H1 (cell line): ENCODE results near the gene JAK2. TPM values are rescaled to one million over a fixed set of nuclear protein-coding genes. Genes with fewer than 3 reads are reported as not detected.

ENCODE experiments used
- CTCF ChIA-PET: fragments of 300-600 bp; sonication (Branson Sonifier 250); formaldehyde crosslinking; loops from one replicate; lab custom pipeline; 2021; ENCODE audit not compliant: partially characterized antibody; lab: Charles Lee
- POLR2A ChIA-PET: fragments of 300-600 bp; sonication (Branson Sonifier 250); formaldehyde crosslinking; loops from one replicate; lab custom pipeline; 2021; ENCODE audit warnings: inconsistent platforms; ENCODE audit not compliant: partially characterized antibody; lab: Charles Lee
- DNase-seq, 2 experiments: peaks; one replicate each; pipeline versions ENCODE4 v3.0.0 to v3.0.0-alpha.2; 2010 to 2022; ENCODE audit warnings: low spot score in 2 of 2, low read depth in 1 of 2, mixed read lengths in 1 of 2
- FAIRE-seq: peaks from 2 replicates; lab custom pipeline; 2011; peaks lifted over from hg19 to GRCh38; lab: Jason Lieb, UNC
- H2AFZ ChIP-seq: 2 replicates; pipeline ENCODE4 v1.8.1; 2012; ENCODE audit warnings: low read length, inconsistent platforms
- H2AK5ac ChIP-seq: 2 replicates; pipeline ENCODE4 v1.6.1; 2013; ENCODE audit warnings: low read depth, low read length
- H2BK120ac ChIP-seq: replicated peaks from 2 replicates; pipeline ENCODE3; 2013; ENCODE audit warnings: low read depth, low read length, inconsistent platforms
- H2BK12ac ChIP-seq: 2 replicates; pipeline ENCODE4 v1.6.1; 2013; ENCODE audit warnings: low read depth, low read length
- H2BK15ac ChIP-seq: 2 replicates; pipeline ENCODE4 v1.6.1; 2013; ENCODE audit warnings: low read length
- H2BK20ac ChIP-seq: 2 replicates; pipeline ENCODE4 v1.6.1; 2013; ENCODE audit warnings: low read length
- H2BK5ac ChIP-seq: 2 replicates; pipeline ENCODE4 v1.6.1; 2013; ENCODE audit warnings: low read depth, low read length
- H3K14ac ChIP-seq: 2 replicates; pipeline ENCODE4 v1.6.1; 2013; ENCODE audit warnings: inconsistent platforms; ENCODE audit not compliant: insufficient read length
- H3K18ac ChIP-seq: 2 replicates; pipeline ENCODE4 v1.6.1; 2013; ENCODE audit warnings: low read length; ENCODE audit errors: extremely low read depth
- H3K23ac ChIP-seq: 2 replicates; pipeline ENCODE4 v1.6.1; 2013; ENCODE audit warnings: inconsistent platforms; ENCODE audit not compliant: insufficient read length
- H3K23me2 ChIP-seq: 2 replicates; pipeline ENCODE4 v1.6.1; 2013; ENCODE audit warnings: low read depth, low read length
- H3K27ac ChIP-seq: 2 replicates; pipeline ENCODE4 v1.6.1; 2011; ENCODE audit warnings: low read depth, low read length, inconsistent platforms
- H3K27me3 ChIP-seq, 4 experiments: replicated peaks in 1 of 4; 1 replicate in 1 of 4; 2 replicates in 3 of 4; pipeline versions ENCODE4 v1.6.1 to v1.8.1; 2011 to 2013; ENCODE audit warnings: low read length in 3 of 4, mild to moderate bottlenecking in 3 of 4, inconsistent platforms in 2 of 4, mixed read lengths in 2 of 4, moderate library complexity in 1 of 4; ENCODE audit not compliant: control insufficient read depth in 3 of 4, insufficient read depth in 3 of 4; ENCODE audit errors: extremely low read depth in 1 of 4
- H3K36me3 ChIP-seq, 4 experiments: 2 replicates each; pipeline versions ENCODE4 v1.6.1 to v1.8.1; 2011 to 2013; ENCODE audit warnings: mild to moderate bottlenecking in 4 of 4, low read length in 3 of 4, moderate library complexity in 2 of 4, control low read depth in 1 of 4, inconsistent platforms in 1 of 4; ENCODE audit not compliant: insufficient read depth in 4 of 4, control insufficient read depth in 2 of 4
- H3K4ac ChIP-seq: replicated peaks from 2 replicates; pipeline ENCODE3; 2013; ENCODE audit warnings: low read length, low read depth, mixed read lengths, inconsistent platforms; ENCODE audit not compliant: insufficient read length
- H3K4me1 ChIP-seq, 4 experiments: replicated peaks in 1 of 4; 1 replicate in 1 of 4; 2 replicates in 3 of 4; pipeline versions ENCODE4 v1.6.1 to v1.8.1; 2011 to 2013; ENCODE audit warnings: low read length in 3 of 4, inconsistent platforms in 2 of 4, mixed read lengths in 1 of 4; ENCODE audit not compliant: insufficient read depth in 4 of 4, control insufficient read depth in 3 of 4
- H3K4me2 ChIP-seq, 2 experiments: 2 replicates each; pipeline versions ENCODE4 v1.6.1 to v1.8.1; 2011 to 2013; ENCODE audit warnings: low read depth in 2 of 2, low read length in 2 of 2, control low read depth in 1 of 2, inconsistent platforms in 1 of 2, mild to moderate bottlenecking in 1 of 2; ENCODE audit not compliant: insufficient read depth in 1 of 2
- H3K4me3 ChIP-seq, 4 experiments: fragments of 200-600, 300-600 bp in 1 of 4; sonication (generic), shearing (Covaris generic), sonication (Bioruptor Twin) in 1 of 4; 2 replicates each; pipeline versions ENCODE4 v1.5.1 to v1.8.1; 2011 to 2016; ENCODE audit warnings: low read length in 4 of 4, low read depth in 3 of 4, control low read depth in 2 of 4, inconsistent platforms in 2 of 4, mild to moderate bottlenecking in 2 of 4, mixed read lengths in 1 of 4, moderate library complexity in 1 of 4; ENCODE audit not compliant: insufficient read depth in 2 of 4; ENCODE audit errors: extremely low read depth in 1 of 4
- H3K56ac ChIP-seq: replicated peaks from 2 replicates; pipeline ENCODE3; 2013; ENCODE audit warnings: low read depth, mild to moderate bottlenecking, mixed read lengths, low read length, inconsistent platforms; ENCODE audit not compliant: insufficient read length
- H3K79me1 ChIP-seq: 2 replicates; pipeline ENCODE4 v1.6.1; 2013; ENCODE audit warnings: low read depth, low read length, control low read depth
- H3K79me2 ChIP-seq, 2 experiments: 2 replicates each; pipeline versions ENCODE4 v1.6.1 to v1.8.1; 2012 to 2013; ENCODE audit warnings: low read length in 2 of 2, mild to moderate bottlenecking in 2 of 2, inconsistent platforms in 1 of 2; ENCODE audit not compliant: insufficient read depth in 2 of 2, control insufficient read depth in 1 of 2
- H3K9ac ChIP-seq, 4 experiments: replicated peaks in 1 of 4; 1 replicate in 1 of 4; 2 replicates in 3 of 4; pipeline versions ENCODE4 v1.6.1 to v1.8.1; 2011 to 2013; ENCODE audit warnings: low read depth in 3 of 4, low read length in 3 of 4, control low read depth in 2 of 4, mild to moderate bottlenecking in 2 of 4, moderate library complexity in 2 of 4, inconsistent platforms in 1 of 4; ENCODE audit errors: extremely low read depth in 1 of 4
- H3K9me3 ChIP-seq, 2 experiments: 2 replicates each; pipeline versions ENCODE4 v1.6.1 to v1.8.1; 2012 to 2013; ENCODE audit warnings: mild to moderate bottlenecking in 2 of 2, moderate library complexity in 2 of 2, control low read depth in 1 of 2, inconsistent platforms in 1 of 2, low read depth in 1 of 2, low read length in 1 of 2, mixed read lengths in 1 of 2; ENCODE audit not compliant: insufficient read depth in 2 of 2
- H4K20me1 ChIP-seq, 2 experiments: replicated peaks in 1 of 2; 2 replicates each; pipeline versions ENCODE3 to v1.8.1; 2011 to 2013; ENCODE audit warnings: inconsistent platforms in 2 of 2, low read length in 2 of 2, mild to moderate bottlenecking in 1 of 2; ENCODE audit not compliant: insufficient read depth in 2 of 2, control insufficient read depth in 1 of 2
- H4K5ac ChIP-seq: 2 replicates; pipeline ENCODE4 v1.6.1; 2013; ENCODE audit warnings: low read length, low read depth, mixed read lengths, inconsistent platforms; ENCODE audit not compliant: insufficient read length
- H4K8ac ChIP-seq: 2 replicates; pipeline ENCODE4 v1.8.0; 2013; ENCODE audit warnings: mild to moderate bottlenecking, moderate library complexity, low read length, inconsistent platforms; ENCODE audit not compliant: insufficient read depth; ENCODE audit errors: extremely low read depth
- H4K91ac ChIP-seq: replicated peaks from 2 replicates; pipeline ENCODE3; 2013; ENCODE audit warnings: low read length, mixed read lengths, inconsistent platforms; ENCODE audit not compliant: insufficient read length
- CHD1 ChIP-seq: IDR thresholded peaks from 2 replicates; pipeline ENCODE4 v1.6.1; 2012; ENCODE audit warnings: low read depth, low read length, improper control_type of control experiment
- KDM5A ChIP-seq: fragments of 200-600 bp; IDR thresholded peaks from 2 replicates; pipeline ENCODE4 v1.7.1; 2012; ENCODE audit warnings: mild to moderate bottlenecking, low read length, inconsistent platforms, mixed read lengths
- MAX ChIP-seq: IDR thresholded peaks from 2 replicates; pipeline ENCODE4 v1.6.1; 2012; ENCODE audit warnings: inconsistent platforms
- POLR2A ChIP-seq, 2 experiments: IDR thresholded peaks; 1 replicate in 1 of 2; 2 replicates in 1 of 2; pipeline ENCODE4 v1.6.1; 2011; ENCODE audit warnings: low read depth in 2 of 2, low read length in 2 of 2, mild to moderate bottlenecking in 2 of 2; ENCODE audit errors: control extremely low read depth in 1 of 2
- SP1 ChIP-seq: IDR thresholded peaks from 2 replicates; pipeline ENCODE4 v1.6.1; 2011; ENCODE audit warnings: low read depth, low read length
- SP4 ChIP-seq: IDR thresholded peaks from 2 replicates; pipeline ENCODE4 v1.6.1; 2012; ENCODE audit warnings: low read length, inconsistent platforms
- SRF ChIP-seq: IDR thresholded peaks from 2 replicates; pipeline ENCODE4 v1.6.1; 2011; ENCODE audit warnings: mild to moderate bottlenecking, low read depth, low read length, moderate library complexity
- TAF7 ChIP-seq: optimal IDR thresholded peaks from 2 replicates; pipeline ENCODE3; 2011; ENCODE audit warnings: low read depth, mild to moderate bottlenecking, inconsistent platforms, low read length, moderate library complexity, borderline replicate concordance
- TBP ChIP-seq: IDR thresholded peaks from 2 replicates; pipeline ENCODE4 v1.6.1; 2011; ENCODE audit warnings: low read depth, low read length, improper control_type of control experiment
- YY1 ChIP-seq: IDR thresholded peaks from 2 replicates; pipeline ENCODE4 v1.6.1; 2011; ENCODE audit warnings: low read depth, mild to moderate bottlenecking, low read length
- WGBS, 2 experiments: shearing (Covaris generic) in 1 of 2; methylation state at CpG; one replicate each; pipeline versions ENCODE4 v1.1.6 to v1.1.7; 2013 to 2015; ENCODE audit warnings: low lambda C conversion rate in 2 of 2, mixed read lengths in 2 of 2, inconsistent platforms in 1 of 2, low coverage in 1 of 2, missing lambda C conversion rate in 1 of 2; ENCODE audit not compliant: insufficient replicate concordance in 2 of 2, insufficient coverage in 1 of 2, insufficient read length in 1 of 2; ENCODE audit errors: extremely low coverage in 1 of 2, missing lambda C conversion rate in 1 of 2; 5-methylcytosine and 5-hydroxymethylcytosine counted together
- polyA plus RNA-seq, 7 experiments: library from polyadenylated mRNA; depleted of rRNA in 3 of 7; stranded (reverse) in 5 of 7; unstranded in 2 of 7; fragments of >200 nt in 5 of 7; fragments of 200-250 nt in 2 of 7; gene quantifications; 1 replicate in 5 of 7; 2 replicates in 1 of 7; 4 replicates in 1 of 7; pipeline versions ENCODE4 v1.2.1 to v1.2.3, GENCODE V29; 2011 to 2013; ENCODE audit warnings: missing spikeins in 2 of 7, mixed read lengths in 2 of 7
- total RNA-seq: library from RNA; stranded (reverse); fragmentation: NEBNext Ultra II Directional; extraction: Animal tissue kit (Norgen Biotek cat#: 25700); gene quantifications from 2 replicates; pipeline ENCODE4 v1.2.1, GENCODE V29; 2021

JAK2 gene
- total and polyA plus RNA-seq, 2 of the 8 experiments (the other 6 are each of a cell fraction or from before 2014, with no cell fraction given) = 0.50 to 2.1 TPM

DNA sequence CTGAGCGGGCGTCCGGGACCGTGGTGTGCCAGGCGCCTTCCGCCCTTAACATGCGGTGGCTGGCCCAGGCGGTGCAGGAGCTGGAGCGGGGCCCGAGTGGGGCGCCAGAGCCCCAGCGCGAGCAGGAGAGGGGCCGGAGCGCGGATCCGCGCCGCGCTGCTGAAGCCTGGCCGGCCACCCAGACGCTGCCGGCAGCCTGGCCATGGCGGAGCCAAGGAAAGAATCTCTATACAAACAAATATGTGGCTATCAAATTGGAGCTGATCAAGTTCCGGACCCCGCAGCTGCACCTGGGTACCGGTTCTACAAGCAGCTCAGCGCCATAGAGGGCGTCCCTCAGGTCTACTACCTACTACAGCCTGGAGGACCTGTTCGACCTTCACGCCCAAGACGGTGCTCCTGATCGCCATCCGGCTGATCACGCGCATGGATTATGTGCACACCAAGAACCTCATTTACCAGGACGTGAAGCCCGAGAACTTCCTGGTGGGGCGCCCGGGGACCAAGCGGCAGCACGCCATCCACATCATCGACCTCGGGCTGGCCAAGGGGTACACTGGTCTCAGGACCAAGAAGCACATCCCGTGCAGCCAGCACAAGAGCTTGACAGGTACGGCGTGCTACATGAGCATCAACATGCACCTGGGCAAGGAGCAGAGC, 55.8 kb downstream of the JAK2 start:
- Histone ChIP-seq H3K27ac (no peak overlapping the region), H2BK120ac (no peak overlapping the region), H2AFZ (no peak overlapping the region), H2AK5ac (no peak overlapping the region), H3K9ac (no peak overlapping the region), H3K23ac (no peak overlapping the region), H3K4me3 (no peak overlapping the region), H2BK20ac (no peak overlapping the region), H3K4ac (no peak overlapping the region), H3K4me1 (no peaks in the 10 kb centered on the region; a peak in 1 of 7 replicates), H3K18ac (no peak overlapping the region), H3K23me2 (no peaks in the 10 kb centered on the region), H2BK15ac (no peak overlapping the region), H4K91ac (no peak overlapping the region), H3K56ac (no peak overlapping the region), H3K9me3 (peaks cover 3 to 13% of the 10 kb centered on the region in 2 experiments; a peak in 1 of 4 replicates), H4K20me1 (no peaks in the 10 kb centered on the region), H3K79me2 (no peaks in the 10 kb centered on the region), H2BK12ac (no peak overlapping the region), H4K8ac (no peak overlapping the region), H3K14ac (no peak overlapping the region), H4K5ac (no peak overlapping the region)
- ChIA-PET CTCF (interaction anchor here (1.6 kb wide), 1 partner anchor 517 kb away, joined by 3 read pairs; no protein-coding TSS in a partner anchor), POLR2A (no interaction called here)
- WGBS, 2 experiments = 96% methylated on average over 36 of the region's 47 CpGs; no CpG with 5 or more reads in 1 of the 2 experiments
- TF ChIP-seq TAF7 (no peak), YY1 (no peak), SRF (no peak), TBP (no peak), SP1 (no peak), KDM5A (no peak), POLR2A (IDR thresholded peaks at IDR 0.05; ENCODE audit: control extremely low read depth in 1 of 2, low read depth in 2 of 2, low read length in 2 of 2) (no peak), SP4 (no peak), CHD1 (no peak), MAX (no peak)
- TF ChIP-seq, all 59 proteins: peak for 0
- H3K79me1 ChIP-seq = no peaks in the 10 kb centered on the region
- DNase-seq (no peak), FAIRE-seq (no peak)
- H2BK5ac ChIP-seq = no peak overlapping the region; the same call in 1 of the 2 replicates
- no peak overlapping the region for H3K4me2 ChIP-seq
- H3K27me3 ChIP-seq = no peaks in the 10 kb centered on the region
- peaks cover 0 to 3% (median 0%) of the 10 kb centered on the region in 4 experiments; a peak in 2 of 8 replicates for H3K36me3 ChIP-seq
